Transverse colon (tissue), 4 donors: ENCODE data around the gene MB.

Experiments
- CTCF ChIP-seq, 5 experiments: fragments of 200-600 bp in 3 of 5; fragments of 450-650 bp in 2 of 5; sonication (generic) in 3 of 5; IDR thresholded peaks; 1 replicate in 2 of 5; 2 replicates in 3 of 5; pipeline ENCODE4 v1.5.1; 2016 to 2017; ENCODE audit warnings: antibody characterized with exemption in 5 of 5, inconsistent platforms in 3 of 5, mild to moderate bottlenecking in 2 of 5, moderate library complexity in 1 of 5
- EP300 ChIP-seq: sonication (generic); formaldehyde crosslinking; IDR thresholded peaks from one replicate; pipeline ENCODE4 v1.6.1; 2017; ENCODE audit warnings: antibody characterized with exemption, low read depth
- POLR2A ChIP-seq: fragments of 450-650 bp; IDR thresholded peaks from one replicate; pipeline ENCODE4 v1.6.1; 2016; ENCODE audit warnings: antibody characterized with exemption, mild to moderate bottlenecking, moderate library complexity
- POLR2AphosphoS5 ChIP-seq, 3 donors: sonication (generic); formaldehyde crosslinking; IDR thresholded peaks; one replicate each; pipeline ENCODE4 v1.6.1; 2016; ENCODE audit warnings: antibody characterized with exemption in 3 of 3

GRCh38 chr22:35586771-35587170, 30.4 kb downstream of the MB start:
- TF ChIP-seq CTCF (IDR thresholded peaks at IDR 0.05) (no peak), POLR2A (no peak), POLR2AphosphoS5 (IDR thresholded peaks at IDR 0.05) (no peak), EP300 (no peak)
